22Rv1 (cell line): ENCODE results near the gene C10orf71.

ENCODE experiments used
- H3K27ac ChIP-seq: fragments of 450-650 bp; 2 replicates; pipeline ENCODE4 v1.5.1; 2017
- ZFX ChIP-seq: fragments of 450-650 bp; IDR thresholded peaks from 2 replicates; pipeline ENCODE4 v1.6.1; 2017; ENCODE audit warnings: antibody characterized with exemption, borderline replicate concordance
- TF ChIP-seq, protein P1 (sequence below): fragments of 450-650 bp; IDR thresholded peaks from 2 replicates; pipeline ENCODE4 v1.5.1; 2017; ENCODE audit warnings: mild to moderate bottlenecking

The C10orf71 gene

DNA sequence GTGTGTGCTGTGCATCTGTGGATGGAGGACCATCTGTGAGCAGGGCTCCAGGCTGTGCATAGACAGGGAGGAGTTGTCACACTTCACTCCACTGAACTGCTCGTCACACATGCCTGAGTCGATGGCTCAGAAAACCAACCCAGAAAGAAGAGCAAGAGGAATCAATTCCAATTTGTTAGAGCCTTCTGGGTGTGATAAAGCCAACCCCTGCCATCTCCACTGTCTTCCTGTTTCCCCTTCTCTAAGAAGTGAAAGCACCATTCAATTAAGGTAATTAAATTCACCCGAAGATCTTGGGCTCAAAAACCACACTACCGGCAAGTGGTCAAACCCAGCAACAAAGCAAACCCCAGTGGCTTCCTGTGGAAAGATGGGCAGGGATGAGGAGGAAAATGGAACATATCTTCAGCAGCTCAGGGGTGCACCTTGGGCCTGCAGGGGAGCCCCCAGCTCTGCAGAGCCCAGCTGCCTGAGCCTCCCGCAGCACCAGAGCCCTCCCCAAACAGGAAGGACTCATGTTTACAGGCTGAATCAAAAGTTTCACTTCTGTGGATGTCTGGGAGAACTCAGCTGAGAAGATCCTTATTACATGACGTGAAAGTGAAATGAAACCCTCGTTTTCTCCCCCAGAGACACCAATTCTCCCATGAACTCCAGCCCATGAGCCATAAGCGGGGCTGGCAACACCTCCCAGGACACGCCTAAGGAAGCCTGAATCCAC is 10.9 kb downstream of the C10orf71 start:
- H3K27ac ChIP-seq, result no peak overlapping the region

DNA sequence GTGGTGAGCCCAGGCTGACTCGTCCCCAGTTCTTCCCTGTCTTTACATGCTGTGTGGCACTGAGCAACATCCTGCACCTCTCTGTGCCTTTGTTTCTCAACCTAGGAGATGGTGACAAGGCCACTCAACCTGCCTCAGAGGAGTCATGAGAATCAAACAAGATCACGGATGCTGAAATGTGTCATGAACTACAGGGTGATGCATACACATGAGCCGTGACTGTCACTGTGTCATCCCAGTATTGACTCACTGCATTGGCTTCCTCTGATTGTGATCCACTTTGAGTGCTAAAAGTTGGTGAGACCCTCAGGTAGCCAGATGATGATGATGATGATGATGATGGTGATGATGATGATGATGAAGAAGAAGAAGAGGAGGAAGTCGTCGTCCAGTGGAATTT is 11.5 kb downstream of the C10orf71 start:
- TF ChIP-seq ZFX, result no peak
- TF ChIP-seq, protein P1, sequence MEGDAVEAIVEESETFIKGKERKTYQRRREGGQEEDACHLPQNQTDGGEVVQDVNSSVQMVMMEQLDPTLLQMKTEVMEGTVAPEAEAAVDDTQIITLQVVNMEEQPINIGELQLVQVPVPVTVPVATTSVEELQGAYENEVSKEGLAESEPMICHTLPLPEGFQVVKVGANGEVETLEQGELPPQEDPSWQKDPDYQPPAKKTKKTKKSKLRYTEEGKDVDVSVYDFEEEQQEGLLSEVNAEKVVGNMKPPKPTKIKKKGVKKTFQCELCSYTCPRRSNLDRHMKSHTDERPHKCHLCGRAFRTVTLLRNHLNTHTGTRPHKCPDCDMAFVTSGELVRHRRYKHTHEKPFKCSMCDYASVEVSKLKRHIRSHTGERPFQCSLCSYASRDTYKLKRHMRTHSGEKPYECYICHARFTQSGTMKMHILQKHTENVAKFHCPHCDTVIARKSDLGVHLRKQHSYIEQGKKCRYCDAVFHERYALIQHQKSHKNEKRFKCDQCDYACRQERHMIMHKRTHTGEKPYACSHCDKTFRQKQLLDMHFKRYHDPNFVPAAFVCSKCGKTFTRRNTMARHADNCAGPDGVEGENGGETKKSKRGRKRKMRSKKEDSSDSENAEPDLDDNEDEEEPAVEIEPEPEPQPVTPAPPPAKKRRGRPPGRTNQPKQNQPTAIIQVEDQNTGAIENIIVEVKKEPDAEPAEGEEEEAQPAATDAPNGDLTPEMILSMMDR, result no peak
- H3K27ac ChIP-seq, result no peak overlapping the region

More for the DNA sequence above, 10.9 kb downstream of the C10orf71 start:
- no peak for TF ChIP-seq ZFX

DNA sequence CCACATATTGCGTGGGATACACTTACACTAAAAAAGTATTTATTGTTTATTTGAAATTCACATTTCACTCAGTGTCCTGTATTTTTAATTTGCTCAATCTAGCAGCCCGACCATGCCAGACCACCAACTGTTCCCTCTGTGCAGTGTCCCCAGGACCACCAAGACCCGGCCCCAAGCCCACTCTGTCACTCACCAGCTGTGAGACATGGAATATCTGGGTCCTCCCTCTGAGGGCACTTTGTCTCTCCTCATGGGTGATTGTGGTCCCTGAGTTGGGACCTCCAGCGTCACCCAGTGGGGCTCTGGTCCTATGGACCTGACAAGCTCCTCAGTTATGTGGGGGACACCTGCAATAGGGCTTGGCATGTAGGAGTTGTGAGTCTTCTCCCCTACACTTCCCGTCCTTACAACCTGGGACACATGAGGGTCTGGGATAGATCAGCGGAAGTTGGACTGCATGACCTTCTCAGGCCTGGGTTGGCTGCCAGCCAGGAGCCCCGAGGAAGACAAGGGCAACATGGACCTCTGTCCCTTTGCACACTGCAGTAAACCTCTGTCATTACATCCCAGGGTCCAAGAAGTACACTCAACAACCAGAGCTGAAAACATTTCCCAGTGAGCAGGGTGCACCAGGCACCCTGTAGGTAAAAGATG is 12.1 kb downstream of the C10orf71 start:
- no peak overlapping the region for H3K27ac ChIP-seq
- no peak for TF ChIP-seq ZFX
- TF ChIP-seq, protein P1, result no peak

DNA sequence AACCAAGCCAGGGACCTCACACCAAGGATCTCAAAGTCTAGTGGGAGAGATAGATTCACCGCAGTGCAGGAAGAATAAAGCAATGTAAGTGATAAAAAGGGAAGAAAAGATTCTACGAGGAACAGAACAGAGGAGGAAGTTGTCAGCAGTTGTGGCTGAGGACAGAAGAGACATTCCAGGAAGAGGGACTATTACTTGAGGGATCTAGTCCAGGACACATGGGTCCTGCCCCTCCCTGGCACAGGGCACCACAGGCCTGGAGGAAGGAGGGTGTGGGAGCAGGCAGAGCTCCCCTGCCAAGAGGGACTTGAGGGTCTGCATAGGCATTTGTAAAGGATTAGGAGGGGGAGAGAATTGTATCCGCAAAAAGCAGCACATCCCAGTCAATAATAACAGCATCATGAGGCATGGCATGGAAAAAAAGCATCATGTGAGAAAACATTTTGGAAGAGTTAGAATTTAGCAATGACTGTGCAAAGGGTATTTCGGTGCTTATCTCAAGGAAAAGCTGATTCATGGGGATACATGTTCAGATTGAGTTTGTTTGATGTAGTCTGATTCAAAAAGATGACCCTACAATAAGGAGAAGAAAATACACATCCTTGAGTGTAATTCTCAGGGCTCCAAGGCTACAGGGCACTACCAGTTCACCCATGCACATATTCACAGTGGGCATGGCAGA is 12.7 kb downstream of the C10orf71 start:
- no peak for TF ChIP-seq ZFX
- TF ChIP-seq, protein P1, result no peak
- no peak overlapping the region for H3K27ac ChIP-seq

DNA sequence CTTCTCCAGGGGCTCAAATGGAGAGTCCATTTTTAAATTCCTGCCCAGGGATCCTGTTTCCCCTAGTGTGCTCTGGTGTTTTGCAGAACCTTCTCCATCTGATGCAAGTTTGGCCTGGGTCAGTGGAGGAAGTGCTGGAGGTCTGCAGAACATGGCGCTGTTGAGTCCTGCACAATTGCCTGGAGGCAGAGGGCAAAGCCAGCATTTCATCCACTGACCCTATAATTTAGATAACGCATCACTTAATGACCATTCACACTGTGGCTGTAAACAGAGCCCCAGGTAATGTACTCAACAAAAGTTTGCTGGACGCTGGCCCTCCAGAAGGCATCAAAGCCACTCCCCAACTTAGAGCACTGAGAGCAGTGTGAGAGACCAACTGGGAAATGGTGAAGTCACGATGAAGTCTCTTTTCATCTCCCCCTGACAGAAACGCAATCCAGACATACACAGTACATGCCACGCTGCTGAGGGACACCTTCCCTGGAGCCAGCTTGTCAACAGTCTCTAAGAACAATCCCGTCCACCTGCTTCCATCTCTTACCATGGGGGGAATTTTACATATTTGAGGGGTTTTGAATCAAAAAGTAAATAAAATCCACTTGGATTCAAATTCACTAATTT is 13.4 kb downstream of the C10orf71 start:
- TF ChIP-seq, protein P1, result no peak
- TF ChIP-seq ZFX, result no peak
- H3K27ac ChIP-seq, result no peak overlapping the region

DNA sequence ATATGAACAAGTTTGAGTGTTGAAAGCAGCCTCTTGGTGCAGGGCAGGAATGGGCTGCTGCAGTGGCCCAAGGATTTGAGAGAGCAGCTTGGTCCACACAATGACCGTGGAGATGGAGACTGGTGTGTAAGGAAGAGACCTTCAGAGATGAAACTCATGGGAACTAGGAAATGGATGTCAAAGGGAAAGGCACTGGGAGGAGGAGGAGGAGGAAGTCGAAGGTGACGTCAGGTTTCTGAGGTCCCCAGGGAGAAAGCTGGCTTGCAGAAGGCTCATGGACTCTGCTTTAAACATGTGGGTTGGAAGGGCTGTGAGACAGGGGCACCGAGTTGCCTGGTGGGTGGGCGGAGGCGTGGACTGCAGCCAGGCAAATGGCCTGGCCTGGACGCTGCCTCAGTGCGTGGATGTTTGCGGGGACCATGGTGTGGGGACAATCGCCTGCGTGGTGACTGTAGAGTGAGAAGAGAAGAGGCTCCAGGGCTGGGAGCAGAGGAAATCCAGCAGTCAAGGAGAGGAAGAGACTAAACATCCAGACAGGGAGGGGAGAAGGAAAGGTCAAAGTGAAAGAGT is 14.6 kb downstream of the C10orf71 start:
- TF ChIP-seq, protein P1, result no peak
- H3K27ac ChIP-seq, result no peak overlapping the region

DNA sequence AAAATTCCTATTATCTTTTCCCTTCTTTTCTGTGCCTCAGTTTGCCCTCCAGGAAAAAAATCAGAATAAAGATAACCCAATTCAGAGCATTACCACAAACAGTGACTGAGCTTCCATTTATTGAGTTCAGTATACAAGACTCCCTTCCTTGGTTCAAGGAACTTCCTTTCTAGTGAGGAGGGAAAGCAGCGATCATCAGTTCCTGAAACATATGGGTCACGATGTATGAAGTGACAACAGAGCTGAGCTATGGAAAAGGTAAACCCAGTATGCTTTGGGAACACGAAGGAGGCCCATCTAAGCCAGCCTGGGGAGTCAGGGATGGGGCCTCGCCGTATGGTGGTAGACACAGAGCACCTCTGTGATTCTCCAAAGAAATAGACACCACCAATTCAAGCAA is 15.8 kb downstream of the C10orf71 start:
- H3K27ac ChIP-seq, result no peak overlapping the region
- TF ChIP-seq ZFX, result no peak
- TF ChIP-seq, protein P1, result no peak
